MM.1S (cell line): ENCODE data around the gene SMARCA4.

Experiments
- DNase-seq: peaks from one replicate; pipeline ENCODE4 v3.0.0-alpha.2; 2015
- H2AFZ ChIP-seq: fragments of 300-600 bp; sonication (generic); 2 replicates; pipeline ENCODE4 v1.6.0; 2016; ENCODE audit warnings: antibody characterized with exemption, low read length
- H3F3A ChIP-seq: fragments of 300-600 bp; sonication (generic); 2 replicates; pipeline ENCODE4 v1.6.1; 2016; ENCODE audit warnings: mild to moderate bottlenecking, antibody characterized with exemption, low read length, moderate library complexity, mixed read lengths; ENCODE audit not compliant: insufficient read depth
- H3K27ac ChIP-seq: fragments of 300-600 bp; sonication (generic); 2 replicates; pipeline ENCODE4 v1.5.1; 2016; ENCODE audit warnings: mild to moderate bottlenecking, low read length
- H3K27me3 ChIP-seq: fragments of 300-600 bp; sonication (generic); replicated peaks from 2 replicates; pipeline ENCODE4 v1.6.0; 2016; ENCODE audit warnings: low read length; ENCODE audit not compliant: insufficient read depth
- H3K36me3 ChIP-seq: fragments of 300-600 bp; sonication (generic); replicated peaks from 2 replicates; pipeline ENCODE4 v1.6.1; 2016; ENCODE audit warnings: mild to moderate bottlenecking, low read length, mixed read lengths; ENCODE audit not compliant: insufficient read depth
- H3K4me1 ChIP-seq: fragments of 300-600 bp; sonication (generic); 2 replicates; pipeline ENCODE4 v1.6.1; 2016; ENCODE audit warnings: low read length, mixed read lengths
- H3K4me2 ChIP-seq: fragments of 300-600 bp; sonication (generic); 2 replicates; pipeline ENCODE4 v1.6.0; 2016; ENCODE audit warnings: low read depth, low read length
- H3K4me3 ChIP-seq: fragments of 300-600 bp; sonication (generic); 2 replicates; pipeline ENCODE4 v1.5.1; 2016; ENCODE audit warnings: low read length, mixed read lengths
- H3K79me2 ChIP-seq: fragments of 300-600 bp; sonication (generic); 2 replicates; pipeline ENCODE4 v1.6.1; 2016; ENCODE audit warnings: mixed run types, low read length, mixed read lengths
- H3K9ac ChIP-seq: fragments of 300-600 bp; sonication (generic); 2 replicates; pipeline ENCODE4 v1.6.1; 2016; ENCODE audit warnings: low read length, mixed read lengths
- H3K9me2 ChIP-seq: fragments of 300-600 bp; sonication (generic); replicated peaks from 2 replicates; pipeline ENCODE4 v1.6.1; 2016; ENCODE audit warnings: mild to moderate bottlenecking, low read length, mixed read lengths; ENCODE audit not compliant: insufficient read depth
- H3K9me3 ChIP-seq: fragments of 300-600 bp; sonication (generic); replicated peaks from 2 replicates; pipeline ENCODE4 v1.6.1; 2016; ENCODE audit warnings: mild to moderate bottlenecking, low read length, mixed read lengths; ENCODE audit not compliant: insufficient read depth
- H4K20me1 ChIP-seq: fragments of 300-600 bp; sonication (generic); 2 replicates; pipeline ENCODE4 v1.6.1; 2016; ENCODE audit warnings: mild to moderate bottlenecking, low read length, moderate library complexity, mixed read lengths; ENCODE audit not compliant: insufficient read depth
- CTCF ChIP-seq: fragments of 300-600 bp; sonication (generic); IDR thresholded peaks from 2 replicates; pipeline ENCODE4 v1.5.1; 2016; ENCODE audit warnings: antibody characterized with exemption, low read length, mixed read lengths
- EZH2 ChIP-seq: fragments of 300-600 bp; sonication (generic); optimal IDR thresholded peaks from 2 replicates; pipeline ENCODE3; 2017; ENCODE audit warnings: low read depth, mild to moderate bottlenecking, antibody characterized with exemption, low read length, mixed read lengths
- EZH2phosphoT487 ChIP-seq: fragments of 300-600 bp; sonication (generic); IDR thresholded peaks from 2 replicates; pipeline ENCODE4 v1.6.1; 2018; ENCODE audit warnings: antibody characterized with exemption, low read length

Gene SMARCA4

DNA sequence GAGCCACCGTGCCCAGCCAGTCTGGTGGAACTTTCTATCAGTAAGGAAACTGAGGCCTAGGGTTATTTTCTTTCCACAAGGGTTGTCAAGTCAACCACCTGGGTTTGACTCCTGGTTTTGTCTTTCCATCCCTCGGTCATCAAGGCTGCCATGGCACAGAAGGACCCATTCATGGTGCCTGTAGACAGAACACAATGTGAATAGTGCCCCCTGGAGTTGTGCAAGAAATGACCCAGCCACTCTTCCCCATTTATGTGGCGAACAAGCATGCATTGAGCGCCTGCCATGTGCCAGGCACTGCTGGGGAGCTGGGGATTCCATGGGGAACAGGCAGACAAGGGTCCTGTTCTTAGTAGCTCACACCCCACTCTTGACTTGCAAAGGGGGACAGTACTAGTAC lies 4.1 kb downstream of the SMARCA4 start:
- peaks cover 16% of the 10 kb centered on the region for H3K4me1 ChIP-seq
- H3K79me2 ChIP-seq, result peaks cover 87% of the 10 kb centered on the region
- H3F3A ChIP-seq, result peaks cover 24% of the 10 kb centered on the region
- no peak overlapping the region for H3K4me3 ChIP-seq
- no peak overlapping the region for H3K27ac ChIP-seq
- no peaks in the 10 kb centered on the region for H3K36me3 ChIP-seq
- no peak for DNase-seq
- no peaks in the 10 kb centered on the region for H3K27me3 ChIP-seq
- no peak overlapping the region for H2AFZ ChIP-seq
- H3K4me2 ChIP-seq, result no peak overlapping the region
- H4K20me1 ChIP-seq, result peaks cover 13% of the 10 kb centered on the region; the same call in 1 of the 2 replicates
- H3K9ac ChIP-seq, result no peak overlapping the region
- TF ChIP-seq EZH2 (no peak), EZH2phosphoT487 (no peak), CTCF (no peak)
- no peaks in the 10 kb centered on the region for H3K9me2 ChIP-seq
- no peaks in the 10 kb centered on the region for H3K9me3 ChIP-seq

GRCh38 chr19:10965398-10965797 lies 4.6 kb downstream of the SMARCA4 start:
- Histone ChIP-seq H3F3A (peaks cover 24% of the 10 kb centered on the region), H3K27me3 (no peaks in the 10 kb centered on the region), H4K20me1 (peaks cover 13% of the 10 kb centered on the region; the same call in 1 of the 2 replicates), H3K9ac (no peak overlapping the region), H3K4me1 (peaks cover 16% of the 10 kb centered on the region), H3K4me3 (no peak overlapping the region), H3K9me2 (no peaks in the 10 kb centered on the region), H3K27ac (no peak overlapping the region), H3K79me2 (peaks cover 87% of the 10 kb centered on the region), H2AFZ (no peak overlapping the region), H3K4me2 (no peak overlapping the region), H3K9me3 (no peaks in the 10 kb centered on the region), H3K36me3 (no peaks in the 10 kb centered on the region)
- DNase-seq, result no peak
- no peak for TF ChIP-seq EZH2
- no peak for TF ChIP-seq EZH2phosphoT487
- no peak for TF ChIP-seq CTCF

DNA sequence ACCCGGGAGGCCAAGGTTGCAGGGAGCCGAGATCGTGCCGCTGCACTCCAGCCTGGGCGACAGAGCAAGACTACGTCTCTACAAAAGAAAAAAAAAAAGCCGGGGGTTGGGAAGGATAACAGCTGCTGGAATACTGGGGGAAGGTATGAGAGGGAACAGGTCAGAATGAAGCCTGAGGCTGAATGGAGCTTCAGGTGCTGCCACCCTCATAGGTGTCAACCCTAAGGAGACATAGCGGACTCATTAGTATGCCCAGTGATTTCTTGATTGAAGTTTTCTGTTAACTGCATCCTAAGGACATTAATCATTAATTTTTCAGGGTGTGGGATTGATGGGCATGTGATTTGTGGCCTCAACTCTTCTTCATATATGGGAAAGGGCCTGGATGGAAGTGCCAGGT lies 6.0 kb downstream of the SMARCA4 start:
- H4K20me1 ChIP-seq, result peaks cover 18% of the 10 kb centered on the region; the same call in 1 of the 2 replicates
- no peaks in the 10 kb centered on the region for H3K27me3 ChIP-seq
- H3K79me2 ChIP-seq, result peaks cover 96% of the 10 kb centered on the region
- H3K9me3 ChIP-seq, result no peaks in the 10 kb centered on the region
- H3K9ac ChIP-seq, result no peak overlapping the region
- no peak overlapping the region for H3K27ac ChIP-seq
- H3K4me3 ChIP-seq, result no peak overlapping the region
- H3K4me2 ChIP-seq, result no peak overlapping the region
- H3K9me2 ChIP-seq, result no peaks in the 10 kb centered on the region
- H3F3A ChIP-seq, result peaks cover 21% of the 10 kb centered on the region
- DNase-seq, result no peak
- TF ChIP-seq EZH2phosphoT487 (no peak), EZH2 (no peak), CTCF (no peak)
- H2AFZ ChIP-seq, result no peak overlapping the region
- H3K36me3 ChIP-seq, result no peaks in the 10 kb centered on the region
- H3K4me1 ChIP-seq, result peaks cover 16% of the 10 kb centered on the region
